Loucy (cell line): ENCODE measurements around the gene CST3.

Experiments used
- H2AFZ ChIP-seq: fragments of 200-600 bp; sonication (generic); 2 replicates; pipeline ENCODE4 v1.6.0; 2016; ENCODE audit warnings: antibody characterized with exemption, mild to moderate bottlenecking, low read length, moderate library complexity
- H3F3A ChIP-seq: fragments of 200-600 bp; 2 replicates; pipeline ENCODE4 v1.6.0; 2016; ENCODE audit warnings: antibody characterized with exemption, low read depth, mild to moderate bottlenecking
- H3K27me3 ChIP-seq: fragments of 200-600 bp; sonication (generic); 2 replicates; pipeline ENCODE4 v1.6.1; 2014; ENCODE audit warnings: low read length, mild to moderate bottlenecking; ENCODE audit not compliant: insufficient read depth, poor library complexity, severe bottlenecking
- H3K36me3 ChIP-seq: fragments of 200-600 bp; sonication (generic); 2 replicates; pipeline ENCODE4 v1.6.1; 2016; ENCODE audit warnings: low read length; ENCODE audit not compliant: insufficient read depth
- H3K4me1 ChIP-seq: fragments of 200-600 bp; sonication (generic); 2 replicates; pipeline ENCODE4 v1.5.1; 2014; ENCODE audit warnings: low read length, mild to moderate bottlenecking; ENCODE audit not compliant: insufficient read depth, poor library complexity, severe bottlenecking
- H3K4me2 ChIP-seq: fragments of 200-600 bp; sonication (generic); 2 replicates; pipeline ENCODE4 v1.6.0; 2014; ENCODE audit warnings: antibody characterized with exemption, low read length, low read depth, mild to moderate bottlenecking; ENCODE audit not compliant: poor library complexity, severe bottlenecking
- H3K4me3 ChIP-seq: fragments of 200-600 bp; sonication (generic); 2 replicates; pipeline ENCODE4 v1.5.1; 2014; ENCODE audit warnings: low read length, mild to moderate bottlenecking, mixed read lengths; ENCODE audit not compliant: poor library complexity, severe bottlenecking
- H3K79me2 ChIP-seq: fragments of 200-600 bp; sonication (generic); 2 replicates; pipeline ENCODE4 v1.6.1; 2014; ENCODE audit warnings: low read length; ENCODE audit not compliant: insufficient read depth
- H3K9ac ChIP-seq: fragments of 200-600 bp; sonication (generic); 2 replicates; pipeline ENCODE4 v1.6.0; 2014; ENCODE audit warnings: mild to moderate bottlenecking, low read depth, low read length, moderate library complexity; ENCODE audit not compliant: poor library complexity, severe bottlenecking
- H3K9me2 ChIP-seq: fragments of 200-600 bp; sonication (generic); replicated peaks from 2 replicates; pipeline ENCODE4 v1.6.1; 2016; ENCODE audit warnings: low read depth, low read length, mixed read lengths
- H3K9me3 ChIP-seq: fragments of 200-600 bp; sonication (generic); 2 replicates; pipeline ENCODE4 v1.6.1; 2014; ENCODE audit warnings: mild to moderate bottlenecking, antibody characterized with exemption, low read length, low read depth; ENCODE audit not compliant: insufficient read depth
- H4K20me1 ChIP-seq: fragments of 200-600 bp; sonication (generic); 2 replicates; pipeline ENCODE4 v1.6.0; 2014; ENCODE audit warnings: antibody characterized with exemption, low read length, mild to moderate bottlenecking; ENCODE audit not compliant: insufficient read depth, poor library complexity, severe bottlenecking
- CTCF ChIP-seq: fragments of 200-600 bp; sonication (generic); conservative IDR thresholded peaks from 2 replicates; pipeline ENCODE4 v1.5.1; 2014; ENCODE audit warnings: mild to moderate bottlenecking, antibody characterized with exemption, low read length
- EZH2phosphoT487 ChIP-seq: fragments of 200-600 bp; IDR thresholded peaks from 2 replicates; pipeline ENCODE4 v1.6.1; 2018; ENCODE audit warnings: antibody characterized with exemption, mild to moderate bottlenecking, moderate library complexity, borderline replicate concordance

CST3 gene

GRCh38 chr20:23649830-23650417 lies 12.2 kb upstream of the CST3 start:
- H3K4me1 ChIP-seq: no peaks in the 10 kb centered on the region
- no peaks in the 10 kb centered on the region for H3F3A ChIP-seq
- H3K9ac ChIP-seq: no peak overlapping the region
- no peaks in the 10 kb centered on the region for H3K79me2 ChIP-seq
- no peak overlapping the region for H2AFZ ChIP-seq
- no peak overlapping the region for H3K4me3 ChIP-seq
- H3K27me3 ChIP-seq: no peaks in the 10 kb centered on the region
- no peaks in the 10 kb centered on the region for H3K9me3 ChIP-seq
- H4K20me1 ChIP-seq: no peaks in the 10 kb centered on the region
- H3K9me2 ChIP-seq: no peaks in the 10 kb centered on the region
- H3K4me2 ChIP-seq: no peak overlapping the region
- no peak for TF ChIP-seq CTCF
- no peak for TF ChIP-seq EZH2phosphoT487
- no peaks in the 10 kb centered on the region for H3K36me3 ChIP-seq

- Histone ChIP-seq H3K4me2 (no peak overlapping the region), H3K36me3 (no peaks in the 10 kb centered on the region), H3K79me2 (no peaks in the 10 kb centered on the region), H3K27me3 (no peaks in the 10 kb centered on the region), H3K4me1 (no peaks in the 10 kb centered on the region), H3K9ac (no peak overlapping the region), H2AFZ (no peak overlapping the region), H3K9me2 (no peaks in the 10 kb centered on the region), H3K4me3 (no peak overlapping the region), H3K9me3 (no peaks in the 10 kb centered on the region), H4K20me1 (no peaks in the 10 kb centered on the region), H3F3A (no peaks in the 10 kb centered on the region)
- TF ChIP-seq CTCF: no peak
- no peak for TF ChIP-seq EZH2phosphoT487
Observed at GRCh38 chr20:23649242-23649641, 11.5 kb upstream of the CST3 start.

GRCh38 chr20:23647346-23647745 lies 9.6 kb upstream of the CST3 start:
- Histone ChIP-seq H2AFZ (no peak overlapping the region), H3K9me2 (no peaks in the 10 kb centered on the region), H3K9ac (no peak overlapping the region), H3K9me3 (no peaks in the 10 kb centered on the region), H3K4me1 (no peaks in the 10 kb centered on the region), H3K4me2 (no peak overlapping the region), H3K4me3 (no peak overlapping the region), H3K36me3 (no peaks in the 10 kb centered on the region), H3K27me3 (no peaks in the 10 kb centered on the region), H3F3A (no peaks in the 10 kb centered on the region), H3K79me2 (no peaks in the 10 kb centered on the region), H4K20me1 (no peaks in the 10 kb centered on the region)
- TF ChIP-seq CTCF (no peak), EZH2phosphoT487 (no peak)
